NB4 (cell line): ENCODE measurements around the gene AKR7A3.
A peak's percentile ranks its signal among the peaks of the same experiment; 100 is the strongest.

Source experiments
- DNase-seq: peaks from one replicate; pipeline ENCODE4 v3.0.0; 2010; ENCODE audit warnings: low read depth
- H3K4me3 ChIP-seq: one replicate; pipeline ENCODE4 v1.5.1; 2011; ENCODE audit warnings: mild to moderate bottlenecking, low read depth, low read length, moderate library complexity
- CTCF ChIP-seq: IDR thresholded peaks from one replicate; pipeline ENCODE4 v1.5.1; 2012; ENCODE audit warnings: low read depth, low read length
- MAX ChIP-seq: IDR thresholded peaks from 2 replicates; pipeline ENCODE4 v1.6.1; 2011; ENCODE audit warnings: low read depth, low read length
- MYC ChIP-seq: IDR thresholded peaks from 2 replicates; pipeline ENCODE4 v1.6.1; 2011; ENCODE audit warnings: low read depth, low read length
- POLR2A ChIP-seq: IDR thresholded peaks from 2 replicates; pipeline ENCODE4 v1.6.1; 2011; ENCODE audit warnings: mild to moderate bottlenecking; ENCODE audit not compliant: insufficient read length; ENCODE audit errors: extremely low read depth

AKR7A3 gene

GRCh38 chr1:19251305-19252196 is 37.0 kb downstream of the AKR7A3 start, which contains the start of the genes EMC1 and MRTO4:
Gene EMC1 (minus strand): TSS chr1:19251524. CDS start chr1:19251509, 15 bp downstream.
Gene MRTO4 (plus strand): TSS chr1:19251805. CDS start chr1:19251836, 31 bp downstream.
- TF ChIP-seq MAX (peak; percentile 94), MYC (peak; percentile 93), CTCF (no peak), POLR2A (peak; percentile 84)
- peak within 1 kb of the TSS; percentile 97 for H3K4me3 ChIP-seq
- peak; percentile 91 for DNase-seq

GRCh38 chr1:19250629-19251304 is 37.8 kb downstream of the AKR7A3 start:
- no peak for TF ChIP-seq POLR2A
- TF ChIP-seq CTCF, result no peak
- no peak for TF ChIP-seq MAX
- no peak for TF ChIP-seq MYC

GRCh38 chr1:19240673-19241538 is 47.7 kb downstream of the AKR7A3 start:
- peak; percentile 76 for DNase-seq
- no peak overlapping the region for H3K4me3 ChIP-seq
- TF ChIP-seq MYC, result peak; percentile 48; the same call in 1 of the 2 replicates
- peak; percentile 50; the same call in 1 of the 2 replicates for TF ChIP-seq MAX
- TF ChIP-seq POLR2A, result no peak
- peak; percentile 91 for TF ChIP-seq CTCF

More at GRCh38 chr1:19250629-19251304, 37.8 kb downstream of the AKR7A3 start:
- H3K4me3 ChIP-seq, result peak overlapping the region; percentile 97
- peak; percentile 25 for DNase-seq

- TF ChIP-seq MYC (no peak), CTCF (no peak), POLR2A (no peak), MAX (no peak)
- no peak for DNase-seq
- no peak overlapping the region for H3K4me3 ChIP-seq
These were observed 48.7 kb downstream of the AKR7A3 start for GRCh38 chr1:19239876-19240275.

GRCh38 chr1:19234224-19234623 is 54.3 kb downstream of the AKR7A3 start:
- no peak overlapping the region for H3K4me3 ChIP-seq

More at GRCh38 chr1:19234224-19234623, 54.3 kb downstream of the AKR7A3 start:
- DNase-seq, result no peak
- no peak for TF ChIP-seq POLR2A
- no peak for TF ChIP-seq MAX
- TF ChIP-seq CTCF, result no peak
